Endothelial cell of umbilical vein (primary cell): ENCODE data around the gene DCTD. TPM values are rescaled to one million over a fixed set of nuclear protein-coding genes. Genes with fewer than 3 reads are reported as not detected.

Experiments used
- BruUV-seq: library from RNA; stranded (reverse); fragments of 400-500 nt; replicated peaks from 2 replicates; lab custom pipeline; 2021; lab: Mats Ljungman, UMichigan
- CTCF ChIA-PET: fragments of 300-600, 350-600 bp; sonication (Branson Sonifier 250); formaldehyde crosslinking; loops from one replicate; lab custom pipeline; 2021; ENCODE audit warnings: antibody characterized with exemption, inconsistent platforms; lab: Charles Lee
- POLR2A ChIA-PET: fragments of 300-600, 350-600 bp; sonication (Branson Sonifier 250); formaldehyde crosslinking; loops from one replicate; lab custom pipeline; 2021; ENCODE audit warnings: antibody characterized with exemption, inconsistent platforms; lab: Charles Lee
- DNase-seq: peaks from one replicate; pipeline ENCODE4 v3.0.0-alpha.2; 2011; ENCODE audit warnings: low read depth, low spot score
- FAIRE-seq: peaks from 2 replicates; lab custom pipeline; 2011; peaks lifted over from hg19 to GRCh38; lab: Jason Lieb, UNC
- H2AFZ ChIP-seq: 2 replicates; pipeline ENCODE4 v1.6.0; 2012; ENCODE audit warnings: low read depth, low read length, control low read depth, inconsistent platforms
- H3K27ac ChIP-seq: 2 replicates; pipeline ENCODE4 v1.5.1; 2011; ENCODE audit warnings: low read depth, mild to moderate bottlenecking, control low read depth, low read length, moderate library complexity; ENCODE audit not compliant: insufficient read depth
- H3K27me3 ChIP-seq, 2 experiments: 2 replicates each; pipeline versions ENCODE4 v1.6.0 to v1.6.1; 2011; ENCODE audit warnings: low read length in 2 of 2, mixed read lengths in 1 of 2; ENCODE audit not compliant: control insufficient read depth in 2 of 2, insufficient read depth in 2 of 2
- H3K36me3 ChIP-seq, 2 experiments: 2 replicates in 1 of 2; 3 replicates in 1 of 2; pipeline ENCODE4 v1.5.1; 2011; ENCODE audit warnings: low read length in 2 of 2, mild to moderate bottlenecking in 1 of 2, moderate library complexity in 1 of 2; ENCODE audit not compliant: control insufficient read depth in 2 of 2, insufficient read depth in 2 of 2; ENCODE audit errors: extremely low read depth in 1 of 2
- H3K4me1 ChIP-seq: 3 replicates; pipeline ENCODE4 v1.5.1; 2011; ENCODE audit warnings: mild to moderate bottlenecking, low read length; ENCODE audit not compliant: control insufficient read depth, insufficient read depth; ENCODE audit errors: extremely low read depth
- H3K4me2 ChIP-seq: 2 replicates; pipeline ENCODE4 v1.6.1; 2011; ENCODE audit warnings: low read length, control low read depth, mixed read lengths; ENCODE audit not compliant: insufficient read depth
- H3K4me3 ChIP-seq, 3 experiments: fragments of 200-600 bp in 1 of 3; sonication (generic), shearing (Covaris generic) in 1 of 3; replicated peaks in 1 of 3; 2 replicates each; pipeline ENCODE4 v1.5.1; 2011 to 2016; ENCODE audit warnings: control low read depth in 3 of 3, low read length in 3 of 3, mild to moderate bottlenecking in 2 of 3, inconsistent platforms in 1 of 3, low read depth in 1 of 3, moderate library complexity in 1 of 3; ENCODE audit not compliant: insufficient read depth in 1 of 3
- H3K79me2 ChIP-seq: 2 replicates; pipeline ENCODE4 v1.6.0; 2012; ENCODE audit warnings: low read length, inconsistent platforms; ENCODE audit not compliant: control insufficient read depth, insufficient read depth
- H3K9ac ChIP-seq: replicated peaks from 2 replicates; pipeline ENCODE3; 2011; ENCODE audit warnings: low read length, control low read depth; ENCODE audit not compliant: insufficient read depth; ENCODE audit errors: extremely low read depth
- H3K9me1 ChIP-seq: replicated peaks from 3 replicates; pipeline ENCODE4 v1.6.0; 2011; ENCODE audit warnings: mild to moderate bottlenecking, low read length; ENCODE audit not compliant: control insufficient read depth, insufficient read depth; ENCODE audit errors: extremely low read depth
- H3K9me3 ChIP-seq: replicated peaks from 2 replicates; pipeline ENCODE4 v1.5.1; 2012; ENCODE audit warnings: low read length, inconsistent platforms; ENCODE audit not compliant: control insufficient read depth, insufficient read depth
- H4K20me1 ChIP-seq: replicated peaks from 2 replicates; pipeline ENCODE3; 2011; ENCODE audit warnings: mild to moderate bottlenecking, low read length; ENCODE audit not compliant: control insufficient read depth, insufficient read depth; ENCODE audit errors: extremely low read depth
- EZH2 ChIP-seq: IDR thresholded peaks from 2 replicates; pipeline ENCODE4 v1.6.1; 2012; ENCODE audit warnings: borderline replicate concordance, low read depth, mild to moderate bottlenecking, moderate library complexity, low read length, inconsistent platforms; ENCODE audit not compliant: severe bottlenecking
- FOS ChIP-seq: IDR thresholded peaks from 2 replicates; pipeline ENCODE4 v1.6.1; 2011; ENCODE audit warnings: mild to moderate bottlenecking, low read length, moderate library complexity, borderline replicate concordance; ENCODE audit not compliant: insufficient read depth
- GATA2 ChIP-seq: IDR thresholded peaks from 2 replicates; pipeline ENCODE4 v1.7.0; 2011; ENCODE audit warnings: low read depth, mild to moderate bottlenecking, moderate library complexity, mixed read lengths, low read length; ENCODE audit not compliant: insufficient read length, insufficient read depth
- JUN ChIP-seq: IDR thresholded peaks from 2 replicates; pipeline ENCODE4 v1.6.1; 2011; ENCODE audit warnings: borderline replicate concordance, low read depth; ENCODE audit not compliant: insufficient read length, insufficient read depth
- MYC ChIP-seq: IDR thresholded peaks from one replicate; pipeline ENCODE4 v1.6.1; 2011; ENCODE audit warnings: mild to moderate bottlenecking, low read depth, low read length
- POLR2A ChIP-seq: IDR thresholded peaks from 2 replicates; pipeline ENCODE4 v1.6.1; 2012; ENCODE audit warnings: low read depth, mild to moderate bottlenecking, control low read depth, low read length
- POLR2AphosphoS5 ChIP-seq: IDR thresholded peaks from 2 replicates; pipeline ENCODE4 v1.6.1; 2012; ENCODE audit warnings: low read depth, mild to moderate bottlenecking, control low read depth, low read length, moderate library complexity; ENCODE audit not compliant: insufficient read depth
- dilution Hi-C: fragments of 300-500 bp; cut with MboI; formaldehyde crosslinking; loops from one replicate; pipeline ENCODE4 v1.15.0; 2019; ENCODE audit warnings: low sequenced_read_pairs; ENCODE audit not compliant: extremely low pct_ligation_motif_present
- intact Hi-C: fragments of 100-400 bp; cut with micrococcal nuclease; formaldehyde crosslinking; loops from one replicate; pipeline ENCODE4 v1.10.0; 2022
- polyA plus RNA-seq, 4 experiments: library from polyadenylated mRNA; depleted of rRNA in 3 of 4; stranded (reverse) in 3 of 4; unstranded in 1 of 4; fragments of >200 nt; gene quantifications; 2 replicates each; pipeline versions ENCODE4 v1.2.1 to v1.2.3, GENCODE V29; 2011 to 2012; ENCODE audit warnings: missing spikeins in 1 of 4
- total RNA-seq: library from RNA; stranded (reverse); gene quantifications from 2 replicates; pipeline ENCODE4 v1.2.3, GENCODE V29; 2021
- TF ChIP-seq, protein P1 (sequence below), 2 donors: IDR thresholded peaks; 1 replicate in 1 of 2; 2 replicates in 1 of 2; pipeline ENCODE4 v1.5.1; 2011; ENCODE audit warnings: low read length in 2 of 2, mild to moderate bottlenecking in 2 of 2, moderate library complexity in 2 of 2, control low read depth in 1 of 2, inconsistent platforms in 1 of 2, low read depth in 1 of 2; ENCODE audit not compliant: insufficient read depth in 1 of 2; ENCODE audit errors: extremely low read depth in 1 of 2
- TF ChIP-seq, protein P2 (sequence below): IDR thresholded peaks from 2 replicates; pipeline ENCODE4 v1.6.1; 2011; ENCODE audit not compliant: insufficient read depth, insufficient read length

The DCTD gene
- total and polyA plus RNA-seq, 2 donors (not counting 3 experiments of a cell fraction or from before 2014, with no cell fraction given) = 105 to 111 TPM

DNA sequence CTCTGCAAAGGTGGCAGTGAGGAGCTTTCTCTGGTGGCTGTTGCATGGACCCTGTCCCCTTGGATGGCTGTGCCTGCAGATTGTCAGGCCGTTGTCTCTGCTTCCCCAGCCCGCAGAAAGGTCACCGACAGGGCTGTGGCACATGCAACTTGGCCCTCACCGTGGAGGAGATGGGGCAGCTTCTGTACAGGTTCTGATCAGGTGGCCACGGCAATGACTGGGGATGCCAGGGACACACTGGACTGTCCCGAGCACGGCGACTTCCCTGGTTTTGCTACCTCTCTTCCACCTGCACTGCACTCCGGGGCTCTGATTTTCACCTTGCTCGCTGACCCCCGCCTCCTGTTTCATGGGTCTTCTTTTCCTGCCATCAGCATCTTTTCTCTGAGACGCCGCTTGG is 43.5 kb downstream of the DCTD start:
- H3K9me3 ChIP-seq = no peaks in the 10 kb centered on the region
- no peak for DNase-seq
- no peaks in the 10 kb centered on the region for H3K79me2 ChIP-seq
- no peak overlapping the region for H2AFZ ChIP-seq
- H4K20me1 ChIP-seq = no peaks in the 10 kb centered on the region
- H3K4me1 ChIP-seq = no peaks in the 10 kb centered on the region
- TF ChIP-seq MYC (no peak), EZH2 (no peak), POLR2A (no peak), FOS (no peak), GATA2 (no peak), POLR2AphosphoS5 (no peak), JUN (no peak)
- TF ChIP-seq, protein P1, sequence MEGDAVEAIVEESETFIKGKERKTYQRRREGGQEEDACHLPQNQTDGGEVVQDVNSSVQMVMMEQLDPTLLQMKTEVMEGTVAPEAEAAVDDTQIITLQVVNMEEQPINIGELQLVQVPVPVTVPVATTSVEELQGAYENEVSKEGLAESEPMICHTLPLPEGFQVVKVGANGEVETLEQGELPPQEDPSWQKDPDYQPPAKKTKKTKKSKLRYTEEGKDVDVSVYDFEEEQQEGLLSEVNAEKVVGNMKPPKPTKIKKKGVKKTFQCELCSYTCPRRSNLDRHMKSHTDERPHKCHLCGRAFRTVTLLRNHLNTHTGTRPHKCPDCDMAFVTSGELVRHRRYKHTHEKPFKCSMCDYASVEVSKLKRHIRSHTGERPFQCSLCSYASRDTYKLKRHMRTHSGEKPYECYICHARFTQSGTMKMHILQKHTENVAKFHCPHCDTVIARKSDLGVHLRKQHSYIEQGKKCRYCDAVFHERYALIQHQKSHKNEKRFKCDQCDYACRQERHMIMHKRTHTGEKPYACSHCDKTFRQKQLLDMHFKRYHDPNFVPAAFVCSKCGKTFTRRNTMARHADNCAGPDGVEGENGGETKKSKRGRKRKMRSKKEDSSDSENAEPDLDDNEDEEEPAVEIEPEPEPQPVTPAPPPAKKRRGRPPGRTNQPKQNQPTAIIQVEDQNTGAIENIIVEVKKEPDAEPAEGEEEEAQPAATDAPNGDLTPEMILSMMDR (IDR thresholded peaks at IDR 0.05; ENCODE audit: extremely low read depth in 1 of 2, insufficient read depth in 1 of 2, low read depth in 1 of 2, low read length in 2 of 2) = no peak
- TF ChIP-seq, protein P2, sequence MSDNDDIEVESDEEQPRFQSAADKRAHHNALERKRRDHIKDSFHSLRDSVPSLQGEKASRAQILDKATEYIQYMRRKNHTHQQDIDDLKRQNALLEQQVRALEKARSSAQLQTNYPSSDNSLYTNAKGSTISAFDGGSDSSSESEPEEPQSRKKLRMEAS = no peak
- intact Hi-C loops = no loop called here
- no peak overlapping the region for H3K4me3 ChIP-seq
- no peak overlapping the region for H3K4me2 ChIP-seq
- H3K9me1 ChIP-seq = no peaks in the 10 kb centered on the region
- H3K27me3 ChIP-seq = no peaks in the 10 kb centered on the region
- CTCF ChIA-PET = no interaction called here
- dilution Hi-C loops = no loop called here
- BruUV-seq = no TSS peak
- no peak for FAIRE-seq
- POLR2A ChIA-PET = no interaction called here
- H3K36me3 ChIP-seq = no peaks in the 10 kb centered on the region
- H3K27ac ChIP-seq = no peak overlapping the region
- H3K9ac ChIP-seq = no peak overlapping the region
